Anterior cingulate cortex (tissue), 58 donors: ENCODE data around the gene LRRC3.
A peak's percentile ranks its signal among the peaks of the same experiment; 100 is the strongest.
"Not testable (repeated sequence)": the region's sequence is repeated elsewhere in the genome, so short reads cannot be mapped to it uniquely, and the experiment has no call there.

Experiments
- DNase-seq, 58 donors: peaks; one replicate each; lab custom pipeline; 2025; lab: John Stamatoyannopoulos, UW

Gene LRRC3, protein sequence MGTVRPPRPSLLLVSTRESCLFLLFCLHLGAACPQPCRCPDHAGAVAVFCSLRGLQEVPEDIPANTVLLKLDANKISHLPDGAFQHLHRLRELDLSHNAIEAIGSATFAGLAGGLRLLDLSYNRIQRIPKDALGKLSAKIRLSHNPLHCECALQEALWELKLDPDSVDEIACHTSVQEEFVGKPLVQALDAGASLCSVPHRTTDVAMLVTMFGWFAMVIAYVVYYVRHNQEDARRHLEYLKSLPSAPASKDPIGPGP

DNA sequence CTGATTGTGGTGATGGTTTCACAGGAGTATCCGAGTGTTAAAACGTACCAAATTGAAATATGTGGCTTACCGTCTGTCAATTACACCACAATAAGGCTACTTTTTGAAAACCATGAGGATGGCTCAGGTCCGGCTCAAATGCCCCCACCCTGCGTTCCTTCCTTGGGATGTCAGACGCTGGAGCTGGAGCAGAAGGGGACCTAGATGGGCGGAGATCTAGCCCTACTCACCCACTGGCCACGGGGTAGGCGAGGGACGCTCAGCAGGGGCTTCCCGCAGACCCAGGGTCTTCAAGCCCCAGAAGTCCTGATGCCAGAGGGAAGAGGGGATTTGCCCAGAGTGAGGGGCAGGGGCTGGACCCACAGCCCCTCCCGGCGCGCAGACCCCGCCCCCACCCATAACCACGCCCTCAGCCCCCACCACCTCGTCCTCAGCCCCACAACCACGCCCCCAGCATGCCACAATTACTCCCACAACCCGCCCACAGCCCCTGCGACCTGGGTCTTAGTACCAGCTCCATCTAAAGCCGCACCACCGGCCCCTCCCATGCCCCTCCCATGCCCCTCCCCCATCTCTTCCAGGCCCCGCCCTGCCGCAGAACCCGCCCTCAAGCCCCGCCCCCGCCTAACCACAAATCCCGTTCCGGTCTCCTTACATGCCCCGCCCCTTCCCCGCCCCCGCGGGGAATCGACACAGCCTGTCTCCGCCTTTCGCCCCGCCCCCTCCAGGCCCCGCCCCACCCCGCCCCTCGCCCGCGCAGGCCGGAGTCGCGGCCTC, at the start of gene LRRC3:
TSS of gene LRRC3 (plus strand) at position 764 of the 777 bp plus-strand sequence. CDS start 1,135 bp downstream, outside the sequence.
- peak in 10 of 58 donors; percentile 2 to 49 (median 26) for DNase-seq

DNA sequence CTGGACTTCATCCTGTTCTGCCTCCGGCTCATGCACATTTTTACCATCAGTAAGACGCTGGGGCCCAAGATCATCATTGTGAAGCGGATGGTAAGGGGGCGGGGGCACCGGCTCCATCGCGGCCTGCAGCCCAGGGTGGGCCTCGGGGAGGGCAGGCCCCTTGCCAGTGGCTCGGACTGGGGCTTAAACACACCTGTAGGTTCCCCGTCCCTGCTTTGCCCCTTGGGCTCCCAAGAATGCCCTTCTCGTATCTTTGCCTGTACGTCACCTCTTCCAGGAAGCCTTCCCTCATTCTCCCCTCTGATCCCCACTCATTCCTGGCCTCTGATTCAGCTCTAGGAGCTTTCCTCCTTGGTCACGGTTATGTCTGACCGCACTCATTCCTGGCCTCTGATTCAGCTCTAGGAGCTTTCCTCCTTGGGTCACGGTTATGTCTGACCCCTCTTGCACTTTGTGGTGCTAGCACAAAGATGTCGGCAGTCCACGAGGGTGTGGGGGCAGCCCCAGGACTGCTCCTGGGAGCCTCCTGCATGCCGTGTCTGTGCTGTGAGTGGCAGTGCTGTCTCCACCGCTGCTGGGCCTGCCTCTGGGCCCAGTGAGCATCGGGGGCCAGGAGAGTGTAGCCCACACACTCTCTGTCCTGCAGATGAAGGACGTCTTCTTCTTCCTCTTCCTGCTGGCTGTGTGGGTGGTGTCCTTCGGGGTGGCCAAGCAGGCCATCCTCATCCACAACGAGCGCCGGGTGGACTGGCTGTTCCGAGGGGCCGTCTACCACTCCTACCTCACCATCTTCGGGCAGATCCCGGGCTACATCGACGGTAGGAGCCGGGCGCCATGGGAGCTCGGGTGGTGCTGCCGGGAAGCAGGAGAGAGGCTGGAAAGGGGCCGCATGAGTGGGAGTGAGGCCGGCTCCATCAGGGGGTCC, 49.1 kb upstream of the LRRC3 start:
- no peak for DNase-seq

DNA sequence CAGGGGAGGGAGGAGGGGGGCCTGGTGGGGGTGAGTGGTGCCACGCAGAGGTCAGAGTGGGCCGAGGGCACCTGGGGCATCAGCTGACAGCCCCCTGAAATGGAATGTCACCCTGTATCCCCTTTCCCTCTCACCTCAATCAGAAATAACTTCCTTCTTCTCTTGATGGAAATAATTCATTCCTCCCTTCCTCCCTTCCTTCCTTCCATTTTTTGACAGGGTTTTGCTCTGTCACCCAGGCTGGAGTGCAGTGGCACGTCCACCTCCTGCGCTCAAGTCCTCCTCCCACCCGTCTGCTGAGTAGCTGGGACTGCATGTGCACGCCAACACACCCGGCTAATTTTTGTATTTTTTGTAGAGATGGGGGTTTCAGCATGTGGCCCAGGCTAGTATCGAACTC, 48.4 kb upstream of the LRRC3 start:
- no peak for DNase-seq

- DNase-seq, result peak in 1 of 58 donors; percentile 10
These were observed 47.8 kb upstream of the LRRC3 start for GRCh38 chr21:44407493-44407892.

DNA sequence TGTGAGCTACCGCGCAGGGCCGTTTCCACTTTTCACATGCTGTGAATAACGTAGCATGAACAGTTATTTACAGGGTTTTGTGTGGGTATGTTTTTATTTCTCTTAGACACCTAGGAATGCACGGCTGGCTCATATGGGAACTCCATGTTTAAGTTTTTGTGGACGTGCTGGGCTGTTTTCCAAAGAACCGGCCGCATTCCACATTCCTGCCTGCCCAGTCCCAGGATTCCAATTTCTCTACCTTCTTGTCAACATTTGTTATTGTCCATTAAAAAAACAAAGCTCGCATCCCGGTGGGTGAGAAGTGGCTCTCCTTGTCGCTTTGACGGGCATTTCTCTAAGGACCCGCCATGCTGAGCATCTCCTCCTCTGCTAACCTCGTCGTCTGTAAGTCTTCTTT, 47.1 kb upstream of the LRRC3 start:
- no peak for DNase-seq

GRCh38 chr21:44413566-44414290, 41.6 kb upstream of the LRRC3 start:
- DNase-seq, result no peak

DNA sequence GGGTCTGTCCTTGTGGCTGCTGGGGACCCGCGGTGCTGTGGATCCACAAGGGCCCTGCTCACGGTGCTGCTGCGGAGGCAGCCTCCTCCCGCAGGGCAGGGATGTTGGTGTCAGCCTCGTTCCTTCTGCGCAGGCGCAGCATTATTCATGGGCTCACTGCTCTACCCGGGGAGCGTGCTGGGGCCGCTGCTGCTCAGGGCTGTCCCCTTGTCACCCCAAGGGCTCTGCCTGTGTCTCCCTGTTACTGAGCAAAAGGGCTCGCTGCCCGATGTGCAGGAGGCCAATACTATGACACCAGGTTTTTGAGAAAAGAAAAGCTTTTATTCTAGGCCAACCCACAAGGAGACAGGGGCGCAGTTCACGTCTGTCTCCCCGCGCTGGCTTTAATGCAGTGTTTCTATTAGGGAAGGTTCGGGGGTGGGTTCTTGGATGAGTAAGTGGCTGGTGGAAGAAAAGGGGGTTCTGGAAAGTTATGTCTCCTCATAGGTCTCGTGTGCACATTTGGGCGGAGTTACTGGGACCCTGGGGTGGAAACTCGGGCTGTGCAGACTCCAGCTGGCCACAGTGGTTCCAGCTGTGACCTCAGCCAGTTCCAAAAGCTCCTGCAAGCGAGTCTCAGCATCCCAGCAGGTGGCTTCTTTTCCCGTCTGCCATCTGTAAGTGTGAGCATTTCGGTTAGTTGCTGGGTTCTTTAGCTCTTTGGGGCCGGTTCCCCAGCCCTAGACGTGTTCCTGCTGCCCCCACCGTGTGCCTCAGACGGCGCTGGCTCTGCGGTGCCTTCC, 40.8 kb upstream of the LRRC3 start:
- DNase-seq, result no peak

GRCh38 chr21:44415073-44416025, 40.0 kb upstream of the LRRC3 start:
- DNase-seq, result no peak

DNA sequence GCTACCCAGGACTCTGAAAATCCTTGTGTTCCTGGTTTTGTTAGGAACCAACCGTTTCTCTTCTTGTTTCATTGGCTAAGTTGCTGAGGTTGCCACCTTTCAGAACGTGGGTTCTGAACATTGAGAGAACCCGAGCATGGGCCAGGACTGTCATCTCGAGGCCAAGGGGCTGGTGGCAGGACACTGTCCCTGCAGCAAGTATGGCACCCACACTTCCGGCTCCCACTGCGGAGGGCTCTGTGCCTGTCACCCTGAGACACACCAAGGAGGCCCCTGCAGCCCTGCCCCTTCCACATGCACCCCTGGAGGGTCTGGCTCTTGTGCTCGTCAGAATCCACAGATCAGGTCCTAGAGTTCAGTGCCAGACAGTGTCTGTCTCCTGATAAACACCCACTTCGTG, 39.1 kb upstream of the LRRC3 start:
- no peak for DNase-seq

GRCh38 chr21:44417621-44418107, 37.6 kb upstream of the LRRC3 start:
- not testable (repeated sequence) for DNase-seq

GRCh38 chr21:44418108-44418875, 37.0 kb upstream of the LRRC3 start:
- DNase-seq, result no peak

- no peak for DNase-seq
These were observed 36.5 kb upstream of the LRRC3 start for GRCh38 chr21:44418876-44419230.

DNA sequence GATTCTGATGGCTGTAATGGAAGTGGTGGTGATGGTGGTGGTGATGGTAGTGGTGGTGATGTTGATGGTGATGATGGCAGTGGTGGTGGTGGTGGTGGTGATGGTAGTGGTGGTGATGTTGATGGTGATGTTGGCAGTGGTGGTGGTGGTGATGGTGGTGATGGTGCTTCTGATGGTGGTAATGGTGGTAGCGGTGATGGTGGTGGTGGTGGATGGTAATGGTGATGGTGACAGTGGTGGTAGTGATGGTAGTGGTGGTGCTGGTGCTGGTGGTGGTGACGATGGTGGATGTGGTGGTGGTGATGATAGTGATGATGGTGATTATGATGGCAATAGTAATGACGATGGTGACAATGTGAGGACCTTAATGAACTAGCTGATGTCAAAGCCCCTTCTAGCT, 35.6 kb upstream of the LRRC3 start:
- DNase-seq, result no peak

DNA sequence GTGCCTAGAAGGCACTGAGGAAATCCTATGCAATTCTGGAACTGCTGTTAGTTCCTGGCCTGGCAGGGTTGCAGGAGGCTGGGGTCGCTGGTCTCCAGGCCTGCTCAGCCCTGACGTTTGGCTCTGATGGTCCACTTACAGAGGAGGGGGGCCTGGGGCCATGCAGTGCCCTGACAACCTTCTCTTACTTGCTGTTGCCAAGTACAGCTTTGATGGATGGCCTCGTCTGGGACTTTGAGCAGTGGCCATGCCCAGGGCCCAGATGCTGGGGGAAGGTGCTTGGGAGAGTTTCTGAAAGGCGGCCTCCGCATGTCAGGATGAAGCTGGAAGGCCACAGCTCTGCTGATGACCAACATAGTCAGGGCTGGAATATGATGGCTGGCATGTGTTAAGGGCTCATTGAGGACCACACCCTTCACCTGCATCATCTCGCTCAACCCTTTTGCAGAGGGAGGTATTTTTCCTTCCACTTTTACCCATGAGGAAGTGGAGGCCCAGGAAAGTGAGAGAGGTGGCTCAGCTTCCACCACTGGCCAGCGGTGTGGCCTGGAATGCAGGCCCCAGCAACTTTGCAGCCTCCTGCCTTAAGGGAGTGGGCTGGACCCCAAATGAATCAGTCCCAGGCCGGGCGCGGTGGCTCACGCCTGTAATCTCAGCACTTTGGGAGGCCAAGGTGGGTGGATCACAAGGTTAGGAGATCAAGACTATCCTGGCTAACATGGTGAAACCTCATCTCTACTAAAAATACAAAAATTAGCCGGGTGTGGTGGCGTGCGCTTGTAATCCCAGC, 34.7 kb upstream of the LRRC3 start:
- DNase-seq, result no peak

DNA sequence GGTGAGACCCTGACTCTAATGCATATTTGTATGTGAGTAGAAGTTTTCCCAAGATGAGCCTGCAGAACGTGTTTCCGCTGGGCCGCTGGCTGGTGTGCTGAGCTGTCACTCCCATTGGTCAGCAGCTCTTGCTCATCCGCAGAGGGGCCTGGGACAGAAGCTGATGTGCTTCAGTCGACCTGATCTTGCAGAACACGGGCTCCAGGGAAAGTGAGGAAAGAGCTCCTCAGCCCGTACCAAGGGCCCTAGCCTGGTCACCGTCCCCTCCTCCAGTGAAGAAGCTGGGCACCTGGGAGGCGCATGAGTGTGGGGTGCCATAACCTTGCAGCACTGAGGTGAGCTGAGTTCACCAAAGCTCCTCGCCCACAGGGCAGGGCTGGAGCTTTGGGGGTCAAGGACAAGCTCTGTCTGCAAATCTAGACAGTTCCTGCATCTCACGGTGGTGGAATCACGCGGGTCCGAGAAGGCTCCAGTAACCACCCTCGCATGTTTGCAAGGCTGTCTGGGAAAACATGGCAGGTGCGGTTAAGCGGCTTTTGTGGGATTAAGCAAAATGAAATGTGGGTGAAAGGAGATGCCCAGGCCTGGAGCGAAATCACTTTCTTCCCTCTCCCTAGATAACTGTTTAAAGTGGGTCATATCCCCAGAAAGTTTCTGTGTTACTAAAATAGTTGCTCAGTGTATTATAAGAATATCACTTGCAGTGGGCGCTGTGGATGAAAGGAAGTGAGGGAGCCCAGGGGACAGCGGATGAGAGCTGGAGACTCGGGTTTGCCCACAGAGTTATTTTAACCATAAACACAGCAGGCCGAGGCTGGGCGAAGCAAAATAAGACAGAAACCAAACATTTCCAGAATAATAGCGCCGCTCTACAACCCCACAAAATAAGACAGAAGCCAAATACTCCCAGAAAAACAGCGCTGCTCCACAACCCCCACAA, 33.1 kb upstream of the LRRC3 start:
- DNase-seq, result peak in 1 of 58 donors; percentile 34
